ENCODE results near the gene TMEM63C.

Gene TMEM63C

DNA sequence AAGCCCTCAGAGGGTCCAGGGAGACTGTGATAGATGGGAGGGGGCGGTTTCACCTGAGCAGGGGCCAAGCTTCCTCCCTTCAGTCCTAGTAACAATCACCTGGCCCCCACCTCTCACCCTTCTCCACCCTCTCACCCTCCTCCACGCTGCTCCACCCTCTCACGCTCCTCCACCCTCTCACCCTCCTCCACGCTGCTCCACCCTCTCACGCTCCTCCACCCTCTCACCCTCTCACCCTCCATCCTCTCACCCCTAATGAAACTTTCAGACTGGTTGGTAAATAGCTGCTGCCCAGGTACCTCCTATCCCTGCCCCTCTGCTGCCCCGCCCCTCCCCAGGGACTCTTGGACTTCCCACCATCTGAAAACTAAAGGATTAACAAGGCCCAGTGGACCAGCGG is 55.2 kb downstream of the TMEM63C start:
- POLR2A ChIA-PET: no interaction called here
- Histone ChIP-seq H3K4me1 (ENCODE audit: control insufficient read depth, insufficient read depth, low read length) (no peaks in the 10 kb centered on the region), H3K36me3 (ENCODE audit: control insufficient read depth in 2 of 2, insufficient read depth in 1 of 2, low read length in 2 of 2) (no peaks in the 10 kb centered on the region), H3K27ac (ENCODE audit: extremely low read depth, low read depth, low read length) (no peak overlapping the region), H3K9me3 (ENCODE audit: control insufficient read depth, insufficient read depth, low read depth, low read length) (no peaks in the 10 kb centered on the region), H3K4me3 (ENCODE audit: low read depth, low read length) (no peak overlapping the region)
- CTCF ChIA-PET: interaction anchor here (0.6 kb wide), 2 partner anchors 113 to 222 kb away, joined by 3 read pairs; no protein-coding TSS in a partner anchor
- TF ChIP-seq, protein P1, sequence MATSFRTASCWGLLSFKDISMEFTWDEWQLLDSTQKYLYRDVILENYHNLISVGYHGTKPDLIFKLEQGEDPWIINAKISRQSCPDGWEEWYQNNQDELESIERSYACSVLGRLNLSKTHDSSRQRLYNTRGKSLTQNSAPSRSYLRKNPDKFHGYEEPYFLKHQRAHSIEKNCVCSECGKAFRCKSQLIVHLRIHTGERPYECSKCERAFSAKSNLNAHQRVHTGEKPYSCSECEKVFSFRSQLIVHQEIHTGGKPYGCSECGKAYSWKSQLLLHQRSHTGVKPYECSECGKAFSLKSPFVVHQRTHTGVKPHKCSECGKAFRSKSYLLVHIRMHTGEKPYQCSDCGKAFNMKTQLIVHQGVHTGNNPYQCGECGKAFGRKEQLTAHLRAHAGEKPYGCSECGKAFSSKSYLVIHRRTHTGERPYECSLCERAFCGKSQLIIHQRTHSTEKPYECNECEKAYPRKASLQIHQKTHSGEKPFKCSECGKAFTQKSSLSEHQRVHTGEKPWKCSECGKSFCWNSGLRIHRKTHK (tag by site-specific recombination; IDR thresholded peaks at IDR 0.05): no peak
- peak; percentile 82 for TF ChIP-seq EGR2 (tag by site-specific recombination; IDR thresholded peaks at IDR 0.05; ENCODE audit: low read depth)
- TF ChIP-seq ZNF302 (tag by site-specific recombination; IDR thresholded peaks at IDR 0.05; ENCODE audit: low read depth): no peak
- TF ChIP-seq WT1 (tag by site-specific recombination; IDR thresholded peaks at IDR 0.05): no peak
- TF ChIP-seq ZNF248 (tag by site-specific recombination; IDR thresholded peaks at IDR 0.05): no peak
- no peak for TF ChIP-seq ZNF529 (tag by site-specific recombination; IDR thresholded peaks at IDR 0.05; ENCODE audit: insufficient replicate concordance)
- no peak for TF ChIP-seq ZNF777 (tag by site-specific recombination; IDR thresholded peaks at IDR 0.05; ENCODE audit: borderline replicate concordance)
- no peak for TF ChIP-seq ZNF549 (tag by site-specific recombination; IDR thresholded peaks at IDR 0.05)
- no peak for TF ChIP-seq BCL11A (tag by site-specific recombination; IDR thresholded peaks at IDR 0.05; ENCODE audit: low read depth)
- TF ChIP-seq, protein P2, sequence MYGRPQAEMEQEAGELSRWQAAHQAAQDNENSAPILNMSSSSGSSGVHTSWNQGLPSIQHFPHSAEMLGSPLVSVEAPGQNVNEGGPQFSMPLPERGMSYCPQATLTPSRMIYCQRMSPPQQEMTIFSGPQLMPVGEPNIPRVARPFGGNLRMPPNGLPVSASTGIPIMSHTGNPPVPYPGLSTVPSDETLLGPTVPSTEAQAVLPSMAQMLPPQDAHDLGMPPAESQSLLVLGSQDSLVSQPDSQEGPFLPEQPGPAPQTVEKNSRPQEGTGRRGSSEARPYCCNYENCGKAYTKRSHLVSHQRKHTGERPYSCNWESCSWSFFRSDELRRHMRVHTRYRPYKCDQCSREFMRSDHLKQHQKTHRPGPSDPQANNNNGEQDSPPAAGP (tag by site-specific recombination; IDR thresholded peaks at IDR 0.05): peak; percentile 61; the same call in 1 of the 2 replicates
- TF ChIP-seq ZNF112 (tag by site-specific recombination; IDR thresholded peaks at IDR 0.05): no peak
- TF ChIP-seq ZNF350 (tag by site-specific recombination; IDR thresholded peaks at IDR 0.05): no peak
- no peak for TF ChIP-seq ZBTB17 (tag by site-specific recombination; IDR thresholded peaks at IDR 0.05)
- TF ChIP-seq MZF1 (tag by site-specific recombination; IDR thresholded peaks at IDR 0.05; ENCODE audit: borderline replicate concordance): no peak
- no peak for TF ChIP-seq ZNF791 (tag by site-specific recombination; IDR thresholded peaks at IDR 0.05)
- no peak for TF ChIP-seq ZNF16 (tag by site-specific recombination; IDR thresholded peaks at IDR 0.05; ENCODE audit: low read depth)
- TF ChIP-seq ZNF473 (tag by site-specific recombination; IDR thresholded peaks at IDR 0.05): no peak
- no peak for TF ChIP-seq ZNF843 (tag by site-specific recombination; IDR thresholded peaks at IDR 0.05)
- TF ChIP-seq, protein P3, sequence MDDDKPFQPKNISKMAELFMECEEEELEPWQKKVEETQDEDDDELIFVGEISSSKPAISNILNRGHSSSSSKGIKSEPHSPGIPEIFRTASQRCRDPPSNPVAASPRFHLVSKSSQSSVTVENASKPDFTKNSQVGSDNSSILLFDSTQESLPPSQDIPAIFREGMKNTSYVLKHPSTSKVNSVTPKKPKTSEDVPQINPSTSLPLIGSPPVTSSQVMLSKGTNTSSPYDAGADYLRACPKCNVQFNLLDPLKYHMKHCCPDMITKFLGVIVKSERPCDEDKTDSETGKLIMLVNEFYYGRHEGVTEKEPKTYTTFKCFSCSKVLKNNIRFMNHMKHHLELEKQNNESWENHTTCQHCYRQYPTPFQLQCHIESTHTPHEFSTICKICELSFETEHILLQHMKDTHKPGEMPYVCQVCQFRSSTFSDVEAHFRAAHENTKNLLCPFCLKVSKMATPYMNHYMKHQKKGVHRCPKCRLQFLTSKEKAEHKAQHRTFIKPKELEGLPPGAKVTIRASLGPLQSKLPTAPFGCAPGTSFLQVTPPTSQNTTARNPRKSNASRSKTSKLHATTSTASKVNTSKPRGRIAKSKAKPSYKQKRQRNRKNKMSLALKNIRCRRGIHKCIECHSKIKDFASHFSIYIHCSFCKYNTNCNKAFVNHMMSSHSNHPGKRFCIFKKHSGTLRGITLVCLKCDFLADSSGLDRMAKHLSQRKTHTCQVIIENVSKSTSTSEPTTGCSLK (tag by site-specific recombination; IDR thresholded peaks at IDR 0.05): no peak
- TF ChIP-seq, protein P4, sequence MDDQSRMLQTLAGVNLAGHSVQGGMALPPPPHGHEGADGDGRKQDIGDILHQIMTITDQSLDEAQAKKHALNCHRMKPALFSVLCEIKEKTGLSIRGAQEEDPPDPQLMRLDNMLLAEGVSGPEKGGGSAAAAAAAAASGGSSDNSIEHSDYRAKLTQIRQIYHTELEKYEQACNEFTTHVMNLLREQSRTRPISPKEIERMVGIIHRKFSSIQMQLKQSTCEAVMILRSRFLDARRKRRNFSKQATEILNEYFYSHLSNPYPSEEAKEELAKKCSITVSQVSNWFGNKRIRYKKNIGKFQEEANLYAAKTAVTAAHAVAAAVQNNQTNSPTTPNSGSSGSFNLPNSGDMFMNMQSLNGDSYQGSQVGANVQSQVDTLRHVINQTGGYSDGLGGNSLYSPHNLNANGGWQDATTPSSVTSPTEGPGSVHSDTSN (CRISPR knock-in tag; IDR thresholded peaks at IDR 0.05): no peak
- TF ChIP-seq, protein P5, sequence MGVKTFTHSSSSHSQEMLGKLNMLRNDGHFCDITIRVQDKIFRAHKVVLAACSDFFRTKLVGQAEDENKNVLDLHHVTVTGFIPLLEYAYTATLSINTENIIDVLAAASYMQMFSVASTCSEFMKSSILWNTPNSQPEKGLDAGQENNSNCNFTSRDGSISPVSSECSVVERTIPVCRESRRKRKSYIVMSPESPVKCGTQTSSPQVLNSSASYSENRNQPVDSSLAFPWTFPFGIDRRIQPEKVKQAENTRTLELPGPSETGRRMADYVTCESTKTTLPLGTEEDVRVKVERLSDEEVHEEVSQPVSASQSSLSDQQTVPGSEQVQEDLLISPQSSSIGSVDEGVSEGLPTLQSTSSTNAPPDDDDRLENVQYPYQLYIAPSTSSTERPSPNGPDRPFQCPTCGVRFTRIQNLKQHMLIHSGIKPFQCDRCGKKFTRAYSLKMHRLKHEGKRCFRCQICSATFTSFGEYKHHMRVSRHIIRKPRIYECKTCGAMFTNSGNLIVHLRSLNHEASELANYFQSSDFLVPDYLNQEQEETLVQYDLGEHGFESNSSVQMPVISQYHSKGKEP (tag by site-specific recombination; IDR thresholded peaks at IDR 0.05): no peak
- peak; percentile 85 for TF ChIP-seq ZFHX2 (tag by site-specific recombination; conservative IDR thresholded peaks at IDR 0.05)
- TF ChIP-seq GLIS1 (tag by site-specific recombination; IDR thresholded peaks at IDR 0.05): no peak
- TF ChIP-seq KLF1 (tag by site-specific recombination; IDR thresholded peaks at IDR 0.05): peak; percentile 94
- no peak for TF ChIP-seq KLF8 (tag by site-specific recombination; IDR thresholded peaks at IDR 0.05)
- TF ChIP-seq ZNF341 (tag by site-specific recombination; IDR thresholded peaks at IDR 0.05; ENCODE audit: low read depth): peak; percentile 52
- TF ChIP-seq ZNF114 (tag by site-specific recombination; IDR thresholded peaks at IDR 0.05): no peak
